Sigmoid colon (tissue), 3 donors: ENCODE data around the gene PRLHR.

ENCODE experiments used
- POLR2A ChIP-seq, 2 donors: fragments of 450-650 bp; IDR thresholded peaks; one replicate each; pipeline ENCODE4 v1.6.1; 2016; ENCODE audit warnings: antibody characterized with exemption in 2 of 2, mild to moderate bottlenecking in 2 of 2, moderate library complexity in 2 of 2
- TF ChIP-seq, protein P1 (sequence below), 4 experiments: fragments of 450-650 bp in 3 of 4; fragments of 200-600 bp in 1 of 4; IDR thresholded peaks; one replicate each; pipeline ENCODE4 v1.5.1; 2016 to 2019; ENCODE audit warnings: antibody characterized with exemption in 4 of 4, mild to moderate bottlenecking in 3 of 4, moderate library complexity in 2 of 4

DNA sequence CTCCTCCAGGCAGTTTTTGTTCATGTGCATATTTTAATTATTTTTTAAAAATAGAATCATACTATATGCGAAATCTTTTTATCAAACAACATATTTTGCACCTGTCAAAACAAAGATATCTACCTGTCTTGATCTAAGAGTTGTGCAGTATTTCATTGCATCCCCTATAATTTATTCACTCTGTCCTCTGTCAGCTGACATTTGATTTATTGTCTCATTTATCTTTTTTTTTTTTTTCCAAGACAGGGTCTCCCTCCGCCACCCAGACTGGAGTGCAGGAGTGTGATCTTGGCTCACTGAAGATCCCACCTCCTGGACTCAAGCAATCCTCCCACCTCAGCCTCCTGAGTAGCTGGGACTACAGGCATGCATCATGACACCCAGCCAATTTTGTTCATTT is 49.0 kb downstream of the PRLHR start:
- TF ChIP-seq, protein P1, sequence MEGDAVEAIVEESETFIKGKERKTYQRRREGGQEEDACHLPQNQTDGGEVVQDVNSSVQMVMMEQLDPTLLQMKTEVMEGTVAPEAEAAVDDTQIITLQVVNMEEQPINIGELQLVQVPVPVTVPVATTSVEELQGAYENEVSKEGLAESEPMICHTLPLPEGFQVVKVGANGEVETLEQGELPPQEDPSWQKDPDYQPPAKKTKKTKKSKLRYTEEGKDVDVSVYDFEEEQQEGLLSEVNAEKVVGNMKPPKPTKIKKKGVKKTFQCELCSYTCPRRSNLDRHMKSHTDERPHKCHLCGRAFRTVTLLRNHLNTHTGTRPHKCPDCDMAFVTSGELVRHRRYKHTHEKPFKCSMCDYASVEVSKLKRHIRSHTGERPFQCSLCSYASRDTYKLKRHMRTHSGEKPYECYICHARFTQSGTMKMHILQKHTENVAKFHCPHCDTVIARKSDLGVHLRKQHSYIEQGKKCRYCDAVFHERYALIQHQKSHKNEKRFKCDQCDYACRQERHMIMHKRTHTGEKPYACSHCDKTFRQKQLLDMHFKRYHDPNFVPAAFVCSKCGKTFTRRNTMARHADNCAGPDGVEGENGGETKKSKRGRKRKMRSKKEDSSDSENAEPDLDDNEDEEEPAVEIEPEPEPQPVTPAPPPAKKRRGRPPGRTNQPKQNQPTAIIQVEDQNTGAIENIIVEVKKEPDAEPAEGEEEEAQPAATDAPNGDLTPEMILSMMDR (IDR thresholded peaks at IDR 0.05) = no peak
- TF ChIP-seq POLR2A (IDR thresholded peaks at IDR 0.05) = no peak
